GM19043 (cell line): ENCODE data around the gene RNF41.

Source experiments
- ATAC-seq: cut with Tn5 transposase; IDR thresholded peaks from one replicate; pipeline ENCODE4 v1.9.1; 2021; ENCODE audit warnings: low read depth; ENCODE audit not compliant: unreplicated experiment

Gene RNF41

DNA sequence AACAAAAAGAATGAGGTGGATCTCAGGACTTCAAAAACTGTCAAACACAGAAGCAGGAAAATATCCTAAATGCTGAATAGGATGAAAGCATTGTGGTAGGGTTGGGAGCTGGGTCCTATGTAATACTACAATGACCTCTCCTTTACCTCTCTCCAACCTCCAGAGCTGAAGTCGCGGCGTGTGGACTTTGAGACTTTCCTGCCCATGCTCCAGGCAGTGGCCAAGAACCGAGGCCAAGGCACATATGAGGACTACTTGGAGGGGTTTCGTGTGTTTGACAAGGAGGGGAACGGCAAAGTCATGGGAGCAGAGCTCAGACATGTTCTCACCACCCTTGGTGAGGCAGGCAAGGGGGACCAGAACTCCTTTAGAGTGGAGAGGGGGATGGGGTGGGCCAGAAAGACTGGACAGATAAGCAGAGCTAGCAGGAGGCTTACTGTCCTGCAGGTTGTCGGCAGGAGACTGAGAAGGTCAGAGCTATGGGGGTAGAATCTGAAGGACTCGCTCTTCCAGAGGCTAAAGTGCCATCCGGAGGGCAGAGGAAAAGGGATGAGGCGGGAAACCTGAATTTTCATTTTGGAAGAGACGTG is 66.4 kb downstream of the RNF41 start:
- ATAC-seq, result no peak

DNA sequence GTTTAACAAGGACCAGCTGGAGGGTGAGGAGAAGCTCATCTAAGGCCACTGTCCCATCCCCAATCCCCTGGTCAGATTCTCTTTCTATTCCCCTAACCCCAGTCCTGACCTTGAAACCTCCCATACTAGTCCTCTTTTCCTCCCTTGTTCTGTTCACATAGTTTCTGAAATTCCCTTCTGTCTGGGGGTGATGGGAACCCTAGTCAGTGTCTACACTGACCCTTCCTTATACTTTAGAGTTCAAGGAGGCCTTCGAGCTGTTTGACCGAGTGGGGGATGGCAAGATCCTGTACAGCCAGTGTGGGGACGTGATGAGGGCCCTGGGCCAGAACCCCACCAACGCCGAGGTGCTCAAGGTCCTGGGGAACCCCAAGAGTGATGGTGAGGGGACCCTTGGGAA is 66.9 kb downstream of the RNF41 start:
- ATAC-seq, result no peak

DNA sequence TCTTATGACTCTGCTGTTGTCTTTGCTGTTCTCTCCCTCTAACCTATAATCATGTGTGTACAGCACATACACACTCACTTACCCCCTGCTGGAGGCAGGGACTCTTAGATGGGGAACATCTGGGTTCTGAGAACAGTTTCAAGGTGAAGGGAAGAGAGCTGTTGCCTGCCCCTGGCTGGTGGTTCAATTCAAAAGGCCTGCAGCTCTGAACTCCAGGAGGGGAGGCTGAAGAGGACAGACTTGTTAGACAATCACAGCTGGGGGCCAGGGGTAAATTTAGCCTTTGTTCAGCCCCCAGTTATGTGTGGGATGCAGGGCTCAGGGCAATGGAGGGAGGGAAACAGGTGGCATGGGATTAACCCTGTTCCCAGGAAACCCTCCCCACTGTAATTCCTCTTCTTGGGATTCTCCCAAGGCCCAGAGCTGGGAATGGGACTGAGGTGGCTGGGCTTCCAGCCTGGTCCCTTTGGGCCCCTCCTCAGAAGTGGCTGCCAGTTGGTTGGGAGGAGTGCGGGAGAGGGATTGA is 67.4 kb downstream of the RNF41 start:
- no peak for ATAC-seq

DNA sequence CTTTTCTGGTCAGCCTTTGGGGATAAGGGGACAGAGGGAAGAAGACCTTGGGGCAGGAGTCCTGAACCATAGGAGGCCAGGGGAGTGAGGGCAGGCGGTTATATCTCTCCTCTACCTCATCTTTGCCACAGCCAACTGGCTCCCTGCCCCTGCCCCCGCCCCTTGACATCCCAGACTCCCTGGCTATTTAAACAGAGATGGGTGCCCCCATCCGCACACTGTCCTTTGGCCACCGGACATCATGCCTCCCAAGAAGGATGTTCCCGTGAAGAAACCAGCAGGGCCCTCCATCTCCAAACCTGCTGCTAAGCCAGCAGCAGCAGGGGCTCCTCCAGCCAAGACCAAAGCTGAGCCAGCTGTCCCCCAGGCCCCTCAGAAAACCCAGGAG is 68.0 kb downstream of the RNF41 start:
- no peak for ATAC-seq

DNA sequence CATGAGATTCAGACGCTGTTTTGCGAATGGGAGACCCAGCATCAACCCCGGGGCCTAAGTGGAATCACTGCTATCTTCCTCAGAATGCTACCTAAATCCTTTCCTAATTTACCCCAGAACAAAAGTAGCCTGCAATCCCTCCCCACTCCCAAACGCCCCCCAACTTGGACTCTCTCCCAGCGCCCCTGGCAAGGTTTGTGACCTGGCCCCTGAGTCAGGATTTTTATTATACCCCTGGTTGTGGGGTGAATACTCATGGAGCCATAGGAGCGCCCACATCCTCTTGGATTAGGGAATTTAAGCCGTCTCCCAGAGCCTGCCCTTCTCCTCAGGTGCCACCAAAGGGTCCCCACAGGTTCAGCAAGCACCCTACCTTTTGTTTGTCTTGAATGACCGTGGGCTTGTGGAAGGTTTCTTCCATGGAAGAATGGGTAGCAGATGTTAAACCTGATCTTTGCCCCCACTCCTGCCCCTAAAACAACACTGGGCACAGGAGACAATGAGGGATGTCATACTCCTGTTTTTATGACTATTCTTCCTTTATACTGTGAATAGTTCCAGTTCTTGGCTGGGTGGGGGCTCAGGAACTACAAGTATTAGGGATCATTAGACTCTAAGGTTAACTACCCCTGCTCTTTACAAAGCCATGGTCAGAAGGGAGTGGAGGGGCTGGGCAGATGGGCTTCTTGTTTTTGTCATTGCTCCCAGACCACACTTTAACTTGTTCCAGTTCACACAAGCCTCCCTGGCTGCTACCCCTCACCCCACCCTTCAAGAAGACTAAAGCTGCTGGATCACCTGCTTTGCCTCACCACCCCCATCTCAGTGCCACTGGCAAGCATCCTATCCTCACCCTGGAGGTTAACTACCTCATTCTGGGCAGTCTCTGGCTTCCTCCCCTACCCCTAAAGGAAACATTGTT is 68.7 kb downstream of the RNF41 start:
- no peak for ATAC-seq
